Activated CD4-positive, alpha-beta T cell treated with anti-CD3 and anti-CD28 coated beads for 36 hours (primary cell): ENCODE data around the gene ZNF639. TPM values are rescaled to one million over a fixed set of nuclear protein-coding genes. Genes with fewer than 3 reads are reported as not detected.
A peak's percentile ranks its signal among the peaks of the same experiment; 100 is the strongest.
"Not testable (repeated sequence)": the region's sequence is repeated elsewhere in the genome, so short reads cannot be mapped to it uniquely, and the experiment has no call there.

Experiments used
- ATAC-seq: fragments of 200-7000 bp; cut with Tn5 transposase; one replicate; pipeline ENCODE4 v1.10.0; 2021; ENCODE audit warnings: mild to moderate bottlenecking, moderate library complexity
- CTCF ChIA-PET: fragments of 350-600 bp; sonication (Branson Sonifier 250); formaldehyde crosslinking; loops from one replicate; lab custom pipeline; 2021; ENCODE audit warnings: antibody characterized with exemption; lab: Charles Lee
- POLR2A ChIA-PET: fragments of 350-600 bp; sonication (Branson Sonifier 250); formaldehyde crosslinking; loops from one replicate; lab custom pipeline; 2021; ENCODE audit warnings: antibody characterized with exemption, inconsistent platforms; lab: Charles Lee
- DNase-seq: peaks from one replicate; pipeline ENCODE4 v3.0.0-alpha.2; 2020
- H3K27ac Mint-ChIP-seq: one replicate; pipeline ENCODE4 v1.8.0; 2021; ENCODE audit warnings: mixed read lengths
- H3K27me3 Mint-ChIP-seq: one replicate; pipeline ENCODE4 v1.8.0; 2021; ENCODE audit warnings: mixed read lengths
- H3K36me3 Mint-ChIP-seq: one replicate; pipeline ENCODE4 v1.8.0; 2021; ENCODE audit warnings: low read depth, mixed read lengths
- H3K4me1 Mint-ChIP-seq: one replicate; pipeline ENCODE4 v1.8.0; 2021; ENCODE audit warnings: mixed read lengths
- H3K4me3 Mint-ChIP-seq: one replicate; pipeline ENCODE4 v1.8.0; 2021; ENCODE audit warnings: mild to moderate bottlenecking, moderate library complexity, mixed read lengths
- H3K9me3 Mint-ChIP-seq: one replicate; pipeline ENCODE4 v1.8.0; 2021; ENCODE audit warnings: low read depth, mixed read lengths
- intact Hi-C, 2 experiments: fragments of 100-400 bp; cut with DNase I in 1 of 2; cut with micrococcal nuclease in 1 of 2; formaldehyde crosslinking; loops; one replicate each; pipeline versions ENCODE4 v1.14.2 to v1.15.1; 2022 to 2024; cut with DNase I, micrococcal nuclease
- total RNA-seq, 2 experiments: library from RNA; stranded (reverse); gene quantifications; one replicate each; pipeline ENCODE4 v1.2.3, GENCODE V29; 2021

Gene ZNF639
- total RNA-seq, 2 experiments from 2014 or later = 31.0 to 39.6 TPM

DNA sequence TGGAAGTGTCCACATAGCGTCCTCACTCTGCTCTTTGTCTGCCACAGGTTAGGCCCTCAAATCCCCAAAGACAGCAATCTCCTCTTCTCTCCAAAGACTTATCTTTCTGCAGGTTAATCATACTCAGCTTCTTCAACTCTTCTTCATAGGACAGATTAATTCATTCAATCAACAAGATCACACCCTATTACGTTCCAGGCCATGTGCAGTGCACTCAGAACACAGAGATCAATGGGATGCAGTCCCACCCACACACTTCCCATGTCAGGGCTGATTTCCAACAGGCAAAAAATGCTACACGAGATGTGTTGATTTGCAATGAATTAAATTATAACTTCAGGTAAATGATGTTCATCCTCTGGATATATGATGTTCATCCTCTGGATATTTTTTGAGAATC, 33.5 kb upstream of the ZNF639 start:
- intact Hi-C loops = no loop called here
- no peak overlapping the region for H3K27ac Mint-ChIP-seq
- no peak overlapping the region for H3K4me3 Mint-ChIP-seq
- DNase-seq = no peak
- ChIA-PET POLR2A (no interaction called here), CTCF (no interaction called here)
- no peaks in the 10 kb centered on the region for H3K9me3 Mint-ChIP-seq
- H3K36me3 Mint-ChIP-seq = no peaks in the 10 kb centered on the region
- peaks cover 8% of the 10 kb centered on the region for H3K27me3 Mint-ChIP-seq
- H3K4me1 Mint-ChIP-seq = no peaks in the 10 kb centered on the region
- no peak for ATAC-seq

DNA sequence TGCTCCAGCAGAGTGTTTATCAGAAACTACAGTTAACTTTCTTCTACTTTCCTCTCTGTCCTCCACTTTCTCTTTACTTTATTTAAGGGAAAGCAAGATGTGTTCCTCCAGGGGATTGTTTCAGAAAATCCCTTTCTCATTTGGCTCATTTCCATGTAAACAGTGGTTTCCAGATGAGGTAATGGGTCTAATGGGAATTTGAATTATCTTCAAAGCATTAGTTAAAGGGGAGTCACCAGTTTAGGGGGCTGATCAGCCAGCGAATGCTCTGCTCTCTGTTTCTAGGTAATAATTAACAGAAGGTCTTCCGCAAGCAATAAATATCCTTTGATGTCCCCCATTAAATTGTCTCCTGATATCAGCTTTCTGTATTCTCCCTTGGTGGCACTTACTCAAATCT, 30.4 kb upstream of the ZNF639 start:
- intact Hi-C loops = no loop called here
- ChIA-PET POLR2A (no interaction called here), CTCF (interaction anchor here (0.6 to 0.7 kb wide), 2 partner anchors 1119 to 1515 kb away, joined by 3 to 4 read pairs; no protein-coding TSS in a partner anchor)
- no peak overlapping the region for H3K4me3 Mint-ChIP-seq
- no peaks in the 10 kb centered on the region for H3K9me3 Mint-ChIP-seq
- H3K4me1 Mint-ChIP-seq = no peaks in the 10 kb centered on the region
- DNase-seq (no peak), ATAC-seq (no peak)
- peaks cover 9% of the 10 kb centered on the region for H3K27me3 Mint-ChIP-seq
- H3K36me3 Mint-ChIP-seq = no peaks in the 10 kb centered on the region
- no peak overlapping the region for H3K27ac Mint-ChIP-seq

DNA sequence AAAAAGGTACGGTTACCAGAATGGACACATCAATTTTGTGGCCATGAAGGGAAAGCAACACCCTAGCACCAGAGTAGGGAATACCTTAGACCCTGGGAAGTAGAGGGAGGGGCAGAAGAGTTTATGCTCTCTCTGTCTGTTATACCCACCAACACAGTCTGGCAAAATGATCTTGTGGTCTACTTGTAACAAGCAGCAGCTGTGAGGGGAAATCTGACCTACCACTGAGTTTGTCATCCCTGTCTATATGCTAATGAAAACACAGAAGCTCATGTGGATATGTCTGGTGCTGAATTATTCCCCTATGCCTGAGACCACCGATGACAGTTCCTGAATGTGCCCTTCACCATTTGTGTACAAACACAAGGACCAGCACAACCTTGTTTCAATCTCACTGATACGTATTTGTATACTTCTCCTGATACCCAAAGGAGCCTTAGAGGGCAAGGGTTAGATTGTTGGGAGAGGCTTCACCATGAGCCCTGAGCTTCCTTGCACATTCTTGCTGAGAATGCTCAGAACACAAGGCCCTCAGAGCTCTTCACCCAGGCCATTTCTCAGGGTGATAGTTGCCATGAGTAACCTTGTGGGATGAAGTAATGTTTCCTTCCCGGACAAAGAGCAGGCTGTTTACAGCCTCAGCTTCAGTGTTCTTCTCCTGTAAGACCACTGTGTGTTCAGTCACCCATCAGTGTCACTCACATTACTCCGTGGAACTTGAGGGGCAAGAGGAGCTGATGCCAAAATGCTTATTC, 24.7 kb upstream of the ZNF639 start:
- H3K9me3 Mint-ChIP-seq = no peaks in the 10 kb centered on the region
- no peak overlapping the region for H3K27ac Mint-ChIP-seq
- no peaks in the 10 kb centered on the region for H3K36me3 Mint-ChIP-seq
- DNase-seq (no peak), ATAC-seq (no peak)
- H3K4me3 Mint-ChIP-seq = no peak overlapping the region
- CTCF ChIA-PET = no interaction called here
- intact Hi-C loops = no loop called here
- POLR2A ChIA-PET = no interaction called here
- H3K27me3 Mint-ChIP-seq = peaks cover 3% of the 10 kb centered on the region
- H3K4me1 Mint-ChIP-seq = peaks cover 5% of the 10 kb centered on the region

DNA sequence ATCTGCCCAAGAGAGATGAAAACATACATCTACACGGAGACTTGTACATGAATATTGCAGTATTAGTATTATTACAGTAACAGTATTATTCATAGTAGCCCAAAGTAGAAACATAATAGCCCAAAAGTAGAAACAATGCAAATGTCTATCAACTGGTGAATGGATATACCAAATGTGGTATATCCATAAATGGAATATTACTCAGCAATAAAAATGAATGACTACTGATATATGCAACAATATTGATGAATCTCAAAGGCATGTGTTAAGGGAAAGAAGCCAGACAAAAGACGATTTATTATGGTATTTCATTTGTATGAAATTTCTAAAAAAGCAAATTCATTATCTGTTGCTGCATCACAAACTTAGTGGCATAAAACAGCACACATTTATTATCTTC, 23.5 kb upstream of the ZNF639 start:
- DNase-seq = no peak
- Mint-ChIP-seq H3K4me1 (peaks cover 5% of the 10 kb centered on the region), H3K4me3 (no peak overlapping the region), H3K36me3 (no peaks in the 10 kb centered on the region), H3K27me3 (peaks cover 6% of the 10 kb centered on the region), H3K9me3 (no peaks in the 10 kb centered on the region), H3K27ac (no peak overlapping the region)
- intact Hi-C loops = no loop called here
- POLR2A ChIA-PET = no interaction called here
- ATAC-seq = no peak
- CTCF ChIA-PET = no interaction called here

DNA sequence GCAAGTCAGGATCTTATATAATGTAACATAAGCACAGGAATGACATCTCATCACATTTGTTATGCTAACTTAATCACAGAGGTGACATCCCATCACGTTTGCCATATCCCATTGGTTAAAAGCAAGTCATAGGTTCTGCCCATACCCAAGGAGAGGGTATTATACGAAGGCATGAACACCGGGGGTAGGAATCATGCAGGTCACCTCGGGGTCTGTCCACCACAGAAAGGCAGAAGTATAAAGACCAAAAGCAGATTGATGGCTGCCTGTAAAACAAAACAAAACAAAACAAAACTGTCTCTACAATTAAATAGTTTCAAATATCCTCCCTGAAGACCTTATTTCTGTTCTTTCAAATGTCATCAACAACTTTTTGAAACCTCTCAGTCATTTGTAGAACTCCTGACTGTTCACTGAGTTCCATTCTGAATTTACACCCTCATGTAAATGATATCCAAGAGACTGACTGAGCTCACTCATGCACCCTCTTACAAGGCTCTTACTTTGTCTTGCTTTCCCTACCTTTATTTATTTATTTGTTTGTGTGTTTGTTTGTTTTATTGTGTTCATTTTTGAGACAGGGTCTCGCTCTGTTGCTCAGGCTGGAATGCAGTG, 22.7 kb upstream of the ZNF639 start:
- H3K4me1 Mint-ChIP-seq = peaks cover 5% of the 10 kb centered on the region
- ATAC-seq (peak; percentile 68), DNase-seq (no peak)
- H3K27ac Mint-ChIP-seq = no peak overlapping the region
- intact Hi-C loops = no loop called here
- H3K36me3 Mint-ChIP-seq = no peaks in the 10 kb centered on the region
- CTCF ChIA-PET = no interaction called here
- peaks cover 6% of the 10 kb centered on the region for H3K27me3 Mint-ChIP-seq
- H3K4me3 Mint-ChIP-seq = no peak overlapping the region
- no peaks in the 10 kb centered on the region for H3K9me3 Mint-ChIP-seq
- POLR2A ChIA-PET = no interaction called here

DNA sequence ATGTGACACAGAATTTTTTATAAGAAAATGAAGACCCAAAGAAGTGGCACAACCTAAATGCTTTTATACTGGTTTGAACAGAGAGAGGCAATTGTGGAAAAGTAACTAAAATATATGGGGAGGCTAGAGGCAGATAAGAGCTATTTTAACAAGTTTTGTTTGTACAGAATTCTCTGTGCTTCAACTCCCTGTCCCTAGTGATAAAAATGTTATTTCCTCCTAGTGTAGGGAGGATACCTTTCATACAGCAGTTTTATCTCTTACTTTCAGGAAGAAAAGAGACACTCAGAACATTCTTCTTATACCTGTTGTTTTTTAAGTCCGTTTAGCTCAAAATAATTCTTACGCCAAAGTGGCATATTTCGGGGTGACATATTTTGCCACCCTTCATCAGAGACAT, 21.2 kb upstream of the ZNF639 start:
- H3K4me1 Mint-ChIP-seq = peaks cover 5% of the 10 kb centered on the region
- H3K27ac Mint-ChIP-seq = no peak overlapping the region
- no peaks in the 10 kb centered on the region for H3K9me3 Mint-ChIP-seq
- ChIA-PET POLR2A (no interaction called here), CTCF (interaction anchor here (1.8 kb wide), 1 partner anchor 13 kb away, joined by 8 read pairs; no protein-coding TSS in a partner anchor)
- H3K4me3 Mint-ChIP-seq = no peak overlapping the region
- H3K36me3 Mint-ChIP-seq = no peaks in the 10 kb centered on the region
- DNase-seq (no peak), ATAC-seq (no peak)
- intact Hi-C loops = no loop called here
- peaks cover 5% of the 10 kb centered on the region for H3K27me3 Mint-ChIP-seq

DNA sequence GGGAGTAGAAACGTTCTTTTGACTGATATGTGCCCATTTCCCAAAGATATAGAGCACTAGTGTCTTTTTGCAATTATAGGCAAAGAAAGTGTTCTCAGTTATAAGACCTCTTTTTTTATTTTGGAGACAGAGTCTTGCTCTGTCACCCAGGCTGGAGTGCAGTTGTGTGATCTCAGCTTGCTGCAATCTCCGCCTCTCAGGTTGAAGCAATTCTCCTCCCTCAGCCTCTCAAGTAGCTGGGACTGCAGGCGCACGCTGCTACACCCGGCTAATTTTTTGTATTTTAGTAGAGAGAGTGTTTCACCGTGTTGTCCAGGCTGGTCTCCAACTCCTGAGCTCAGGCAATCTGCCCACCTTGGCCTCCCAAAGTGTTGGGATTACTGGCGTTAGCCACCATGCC, 20.7 kb upstream of the ZNF639 start:
- CTCF ChIA-PET = interaction anchor here (1.8 kb wide), 1 partner anchor 12 kb away, joined by 8 read pairs; no protein-coding TSS in a partner anchor

DNA sequence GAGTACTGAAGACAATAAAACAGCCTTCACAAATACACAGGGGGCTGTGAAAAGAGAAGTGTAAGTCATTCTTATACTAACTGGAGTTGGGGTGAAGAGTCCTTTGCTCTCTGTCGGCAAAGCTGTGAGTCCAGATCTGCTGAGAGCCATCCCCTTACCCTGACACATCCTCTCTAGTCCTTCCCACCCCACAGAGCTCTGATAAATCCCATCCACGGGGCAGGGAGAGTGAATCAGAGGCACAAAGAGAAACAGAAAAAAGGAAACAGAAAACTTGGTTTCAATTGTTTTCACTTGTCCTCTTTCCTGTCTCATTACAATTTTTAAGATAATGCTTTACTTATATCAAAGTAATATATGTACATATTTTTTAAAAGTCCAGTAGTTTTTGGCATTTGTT, 18.2 kb upstream of the ZNF639 start:
- H3K4me1 Mint-ChIP-seq = peaks cover 5% of the 10 kb centered on the region
- intact Hi-C loops = no loop called here
- DNase-seq (no peak), ATAC-seq (no peak)
- ChIA-PET POLR2A (no interaction called here), CTCF (interaction anchor here (2.6 kb wide), 1 partner anchor 11 kb away, joined by 9 read pairs; no protein-coding TSS in a partner anchor)
- H3K4me3 Mint-ChIP-seq = no peak overlapping the region
- peaks cover 3% of the 10 kb centered on the region for H3K27me3 Mint-ChIP-seq
- H3K36me3 Mint-ChIP-seq = no peaks in the 10 kb centered on the region
- no peaks in the 10 kb centered on the region for H3K9me3 Mint-ChIP-seq
- H3K27ac Mint-ChIP-seq = no peak overlapping the region

More for the DNA sequence above, 20.7 kb upstream of the ZNF639 start:
- no peak overlapping the region for H3K4me3 Mint-ChIP-seq
- H3K4me1 Mint-ChIP-seq = peaks cover 5% of the 10 kb centered on the region
- H3K27me3 Mint-ChIP-seq = peaks cover 3% of the 10 kb centered on the region
- H3K27ac Mint-ChIP-seq = no peak overlapping the region
- H3K9me3 Mint-ChIP-seq = no peaks in the 10 kb centered on the region
- H3K36me3 Mint-ChIP-seq = no peaks in the 10 kb centered on the region
- ATAC-seq (no peak), DNase-seq (no peak)
- POLR2A ChIA-PET = no interaction called here
- intact Hi-C loops = no loop called here

DNA sequence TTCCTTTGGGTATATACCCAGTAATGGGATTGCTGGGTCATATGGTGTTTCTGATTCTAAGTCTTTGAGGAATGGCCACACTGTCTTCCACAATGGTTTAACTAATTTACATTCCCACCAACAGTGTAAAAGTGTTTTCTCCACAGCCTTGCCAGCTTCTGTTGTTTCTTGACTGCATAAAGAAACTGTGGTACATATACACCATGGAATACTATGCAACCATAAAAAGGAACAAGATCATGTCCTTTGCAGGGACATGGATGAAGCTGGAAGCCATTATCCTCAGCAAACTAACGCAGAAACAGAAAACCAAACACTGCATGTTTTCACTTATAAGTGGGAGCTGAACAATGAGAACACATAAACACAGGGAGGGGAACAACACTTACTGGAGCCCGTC, 15.5 kb upstream of the ZNF639 start:
- DNase-seq, CTCF ChIA-PET, POLR2A ChIA-PET, H3K9me3 Mint-ChIP-seq, H3K4me3 Mint-ChIP-seq, ATAC-seq, H3K36me3 Mint-ChIP-seq, intact Hi-C loops, H3K27ac Mint-ChIP-seq, H3K4me1 Mint-ChIP-seq, H3K27me3 Mint-ChIP-seq: not testable (repeated sequence)

DNA sequence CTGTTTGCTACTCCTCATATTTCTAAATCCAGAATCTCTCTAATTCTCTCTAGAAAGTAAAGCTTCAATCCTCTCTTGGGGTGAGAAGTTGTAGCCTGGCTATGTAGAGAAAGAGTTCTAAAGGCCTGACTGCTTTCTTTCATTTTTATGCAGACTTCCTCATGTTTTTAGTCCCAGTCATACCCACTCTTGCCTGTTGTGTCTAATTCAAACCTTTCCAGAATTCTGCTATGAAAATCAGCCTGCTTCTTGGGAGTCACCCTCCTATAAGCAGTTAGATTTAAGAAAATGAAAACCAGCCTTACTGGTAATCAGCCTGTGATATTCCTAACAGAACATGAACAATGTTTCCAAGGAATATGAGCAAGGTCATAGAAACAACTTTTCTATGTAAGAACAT, 14.8 kb upstream of the ZNF639 start:
- ChIA-PET CTCF (no interaction called here), POLR2A (no interaction called here)
- H3K4me3 Mint-ChIP-seq = no peak overlapping the region
- DNase-seq (no peak), ATAC-seq (no peak)
- H3K36me3 Mint-ChIP-seq = no peaks in the 10 kb centered on the region
- no peaks in the 10 kb centered on the region for H3K9me3 Mint-ChIP-seq
- no peak overlapping the region for H3K27ac Mint-ChIP-seq
- no peaks in the 10 kb centered on the region for H3K4me1 Mint-ChIP-seq
- intact Hi-C loops = no loop called here
- H3K27me3 Mint-ChIP-seq = peaks cover 3% of the 10 kb centered on the region

DNA sequence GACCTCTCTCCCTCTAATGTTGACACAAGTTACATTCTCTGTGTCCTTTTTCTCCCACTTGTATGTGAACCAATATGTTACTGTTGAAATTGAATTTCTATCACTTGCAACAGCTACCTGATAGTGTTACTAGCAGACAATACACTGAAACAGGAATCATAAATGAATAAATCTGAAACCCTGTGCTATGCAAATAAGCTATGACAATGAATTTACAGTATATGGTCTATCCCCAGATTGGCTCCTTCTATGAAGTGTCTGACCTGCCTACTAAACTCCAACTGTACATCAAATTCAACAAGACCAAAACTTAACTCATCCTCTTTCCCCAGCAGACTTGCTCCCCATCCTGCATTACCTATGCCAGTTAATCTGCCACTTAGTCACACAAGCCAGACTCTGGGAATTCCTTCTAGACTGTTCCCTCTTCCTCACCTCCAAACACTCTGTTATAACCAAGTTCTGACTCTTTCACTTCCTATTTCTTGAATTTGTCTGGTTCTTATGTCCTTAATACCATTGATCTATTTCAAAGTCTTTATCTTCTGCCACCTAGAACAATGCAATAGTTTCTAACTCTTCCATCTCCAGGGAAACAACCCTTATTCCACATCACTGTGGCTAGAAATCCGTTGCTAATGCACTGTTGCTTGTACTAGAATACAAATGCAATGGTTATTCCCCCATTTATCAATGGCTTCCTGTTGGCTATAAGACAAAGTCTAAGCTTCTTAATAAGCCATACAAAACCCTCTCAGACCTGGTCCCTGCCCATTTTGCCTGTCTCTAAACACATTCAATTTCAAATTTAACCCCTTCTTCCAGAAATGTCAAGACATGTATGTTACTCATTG, 13.4 kb upstream of the ZNF639 start:
- peak; percentile 57 for ATAC-seq
- H3K27ac Mint-ChIP-seq = no peak overlapping the region
- no peaks in the 10 kb centered on the region for H3K36me3 Mint-ChIP-seq
- H3K4me1 Mint-ChIP-seq = no peaks in the 10 kb centered on the region
- H3K4me3 Mint-ChIP-seq = no peak overlapping the region
- intact Hi-C loops = no loop called here
- no peak for DNase-seq
- ChIA-PET POLR2A (no interaction called here), CTCF (interaction anchor here (1.2 to 1.6 kb wide), 2 partner anchors 12 to 218 kb away, joined by 3 to 5 read pairs; no protein-coding TSS in a partner anchor)
- no peaks in the 10 kb centered on the region for H3K27me3 Mint-ChIP-seq
- H3K9me3 Mint-ChIP-seq = no peaks in the 10 kb centered on the region
